ENCODE results near the gene RFXAP. TPM values are rescaled to one million over a fixed set of nuclear protein-coding genes. Genes with fewer than 3 reads are reported as not detected.
A peak's percentile ranks its signal among the peaks of the same experiment; 100 is the strongest.

The RFXAP gene
- total RNA-seq, 4 donors from 2014 or later, result 6.0 to 10.7 (median 9.4) TPM

DNA sequence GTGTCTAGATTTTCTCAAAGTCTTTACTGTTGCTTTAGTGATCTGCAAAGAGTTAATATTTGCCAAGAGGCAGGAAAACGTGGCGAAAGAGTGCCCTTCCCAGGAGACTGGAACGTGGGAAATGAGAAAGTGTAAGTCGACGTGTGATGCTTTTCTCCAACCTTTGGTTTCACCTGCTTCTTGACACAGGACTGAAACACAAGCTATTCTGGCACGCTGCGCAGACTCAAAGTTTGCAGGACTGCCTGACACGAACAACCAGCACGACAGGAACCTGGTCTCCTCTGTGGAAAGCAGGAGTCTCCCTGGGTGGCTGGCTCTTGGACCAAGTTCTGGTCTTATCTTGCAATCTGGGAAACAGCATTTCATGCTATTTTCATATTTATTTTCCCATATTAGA is 28.6 kb downstream of the RFXAP start:
- Histone ChIP-seq H3K4me3 (replicated peaks in 1 of 3) (no peak overlapping the region), H3K9me3 (no peaks in the 10 kb centered on the region), H3K36me3 (peaks cover 8 to 9% of the 10 kb centered on the region in 2 donors), H3K27me3 (no peaks in the 10 kb centered on the region), H3K4me1 (peaks cover 10 to 12% of the 10 kb centered on the region in 2 donors), H3K27ac (no peak overlapping the region)
- intact Hi-C loops (cut with DNase I), result no loop called here
- 63 to 69% methylated on average over 9 of the region's 9 CpGs for WGBS, 2 donors
- no peak for DNase-seq
- TF ChIP-seq, protein P1, sequence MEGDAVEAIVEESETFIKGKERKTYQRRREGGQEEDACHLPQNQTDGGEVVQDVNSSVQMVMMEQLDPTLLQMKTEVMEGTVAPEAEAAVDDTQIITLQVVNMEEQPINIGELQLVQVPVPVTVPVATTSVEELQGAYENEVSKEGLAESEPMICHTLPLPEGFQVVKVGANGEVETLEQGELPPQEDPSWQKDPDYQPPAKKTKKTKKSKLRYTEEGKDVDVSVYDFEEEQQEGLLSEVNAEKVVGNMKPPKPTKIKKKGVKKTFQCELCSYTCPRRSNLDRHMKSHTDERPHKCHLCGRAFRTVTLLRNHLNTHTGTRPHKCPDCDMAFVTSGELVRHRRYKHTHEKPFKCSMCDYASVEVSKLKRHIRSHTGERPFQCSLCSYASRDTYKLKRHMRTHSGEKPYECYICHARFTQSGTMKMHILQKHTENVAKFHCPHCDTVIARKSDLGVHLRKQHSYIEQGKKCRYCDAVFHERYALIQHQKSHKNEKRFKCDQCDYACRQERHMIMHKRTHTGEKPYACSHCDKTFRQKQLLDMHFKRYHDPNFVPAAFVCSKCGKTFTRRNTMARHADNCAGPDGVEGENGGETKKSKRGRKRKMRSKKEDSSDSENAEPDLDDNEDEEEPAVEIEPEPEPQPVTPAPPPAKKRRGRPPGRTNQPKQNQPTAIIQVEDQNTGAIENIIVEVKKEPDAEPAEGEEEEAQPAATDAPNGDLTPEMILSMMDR (IDR thresholded peaks at IDR 0.05), result no peak
- no peak for TF ChIP-seq POLR2A (IDR thresholded peaks at IDR 0.05)

DNA sequence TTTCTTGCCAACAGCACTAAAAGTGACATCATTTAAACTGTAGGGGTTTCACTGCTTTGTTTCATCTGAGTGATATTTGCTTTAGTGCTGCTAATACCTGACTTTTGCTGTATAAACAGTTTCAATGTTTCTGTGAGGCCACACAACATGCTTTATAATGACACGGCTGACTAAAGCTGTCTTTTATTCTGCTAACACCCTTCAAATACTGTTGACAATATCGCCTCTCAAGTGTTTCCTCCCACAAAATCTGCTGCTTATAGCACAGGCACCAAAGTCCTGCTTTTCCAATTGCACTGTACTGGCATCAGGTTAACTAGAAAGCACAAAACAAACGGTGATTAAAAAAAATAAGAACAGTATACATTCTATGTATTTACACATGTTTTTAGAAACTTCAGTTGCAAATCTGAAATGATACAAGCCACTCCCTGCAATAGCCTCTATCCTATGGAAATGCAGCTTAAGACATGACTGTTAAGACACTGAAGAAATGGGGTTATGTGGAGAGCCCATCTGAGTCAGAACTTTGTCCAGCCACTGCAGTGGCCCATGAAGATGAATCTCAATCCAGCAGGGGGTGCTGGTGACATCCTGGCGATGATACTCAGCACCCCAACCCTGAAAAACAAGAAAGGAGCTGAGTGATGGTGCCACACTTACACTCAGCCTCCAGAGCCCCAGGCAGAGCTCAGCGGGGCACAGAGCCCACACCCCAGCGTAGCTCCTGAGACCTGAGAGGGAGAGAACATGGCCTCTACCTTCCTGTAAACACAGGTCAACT is 29.4 kb downstream of the RFXAP start:
- intact Hi-C loops (cut with DNase I), result no loop called here
- Histone ChIP-seq H3K4me1 (peaks cover 10 to 12% of the 10 kb centered on the region in 2 donors), H3K27me3 (no peaks in the 10 kb centered on the region), H3K27ac (peak overlapping the region in 1 of 3 donors; percentile 42), H3K9me3 (no peaks in the 10 kb centered on the region), H3K4me3 (replicated peaks in 1 of 3) (no peak overlapping the region), H3K36me3 (peaks cover 16 to 17% of the 10 kb centered on the region in 2 donors)
- WGBS, 2 donors, result 64 to 73% methylated on average over 5 to 6 of the region's 6 CpGs
- TF ChIP-seq, protein P1 (IDR thresholded peaks at IDR 0.05), result peak in 3 of 6 experiments; percentile 13 to 20 (median 16)
- no peak for TF ChIP-seq POLR2A (IDR thresholded peaks at IDR 0.05)
- no peak for DNase-seq

DNA sequence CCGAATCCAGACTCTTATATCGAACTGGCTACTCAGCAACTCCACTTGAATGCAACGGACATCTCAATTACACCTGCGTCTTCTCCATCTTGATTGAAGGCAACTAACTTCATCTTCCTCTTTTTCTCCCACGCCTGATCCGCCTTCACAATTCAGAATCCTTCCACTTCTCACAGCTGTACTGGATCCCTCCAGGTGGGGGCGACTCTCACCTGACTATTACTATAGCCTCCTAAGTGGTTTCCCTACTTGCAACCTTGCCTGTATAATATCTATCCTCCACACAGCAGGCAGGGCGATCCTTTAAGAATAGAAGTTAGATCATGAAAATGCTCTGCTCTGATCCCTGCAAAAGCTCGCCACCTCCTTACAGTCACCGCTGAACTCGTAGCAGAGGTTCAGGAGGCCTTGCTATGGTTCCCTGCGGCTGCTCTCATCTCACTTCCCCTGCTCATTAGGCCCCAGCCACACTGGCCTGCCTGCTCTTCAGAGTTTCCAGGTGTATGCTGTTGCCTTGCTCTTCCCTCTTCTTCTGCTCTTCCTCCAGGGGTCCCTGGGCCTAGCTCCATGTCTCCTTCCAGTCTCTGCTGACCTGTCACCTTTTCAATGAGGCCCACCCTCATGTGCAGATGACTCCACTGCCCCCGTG is 31.9 kb downstream of the RFXAP start:
- TF ChIP-seq POLR2A (IDR thresholded peaks at IDR 0.05), result no peak
- TF ChIP-seq, protein P1 (IDR thresholded peaks at IDR 0.05), result peak in 1 of 6 experiments; percentile 15
- Histone ChIP-seq H3K4me1 (peaks cover 10 to 12% of the 10 kb centered on the region in 2 donors), H3K9me3 (no peaks in the 10 kb centered on the region), H3K4me3 (replicated peaks in 1 of 3) (no peak overlapping the region), H3K27me3 (no peaks in the 10 kb centered on the region), H3K27ac (no peak overlapping the region), H3K36me3 (peaks cover 18 to 19% of the 10 kb centered on the region in 2 donors)
- 92 to 95% methylated on average over 13 of the region's 13 CpGs for WGBS, 2 donors
- peak in 1 of 2 donors; percentile 11 for DNase-seq
- intact Hi-C loops (cut with DNase I), result no loop called here

DNA sequence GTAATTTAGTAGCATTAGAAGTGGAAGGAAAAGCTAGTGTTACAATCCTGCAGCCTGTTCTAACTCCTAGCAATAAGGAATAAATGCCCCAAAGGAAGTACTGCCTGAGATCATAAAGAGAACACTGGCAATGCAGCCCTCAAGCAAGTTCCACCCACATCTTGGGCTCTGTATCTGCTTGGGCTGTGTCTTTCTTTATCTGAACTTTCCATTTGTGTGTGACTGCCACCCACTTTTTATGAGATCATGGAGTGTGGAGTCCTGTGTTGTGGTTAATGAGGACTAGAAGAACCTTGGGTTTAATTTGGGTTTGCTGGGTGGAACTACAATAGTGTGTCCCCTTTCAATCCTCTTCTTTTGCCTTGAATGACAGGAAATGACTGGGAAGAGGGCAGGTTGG is 38.2 kb downstream of the RFXAP start:
- Histone ChIP-seq H3K9me3 (no peaks in the 10 kb centered on the region), H3K27ac (no peak overlapping the region), H3K27me3 (no peaks in the 10 kb centered on the region), H3K4me1 (no peaks in the 10 kb centered on the region), H3K4me3 (replicated peaks in 1 of 3) (no peak overlapping the region), H3K36me3 (peaks cover 19 to 24% of the 10 kb centered on the region in 2 donors)
- DNase-seq, result no peak
- TF ChIP-seq, protein P1 (IDR thresholded peaks at IDR 0.05), result no peak
- no peak for TF ChIP-seq POLR2A (IDR thresholded peaks at IDR 0.05)
- intact Hi-C loops (cut with DNase I), result loop anchor here (5.0 kb wide), 1 partner anchor 125 kb away; no protein-coding TSS in a partner anchor

DNA sequence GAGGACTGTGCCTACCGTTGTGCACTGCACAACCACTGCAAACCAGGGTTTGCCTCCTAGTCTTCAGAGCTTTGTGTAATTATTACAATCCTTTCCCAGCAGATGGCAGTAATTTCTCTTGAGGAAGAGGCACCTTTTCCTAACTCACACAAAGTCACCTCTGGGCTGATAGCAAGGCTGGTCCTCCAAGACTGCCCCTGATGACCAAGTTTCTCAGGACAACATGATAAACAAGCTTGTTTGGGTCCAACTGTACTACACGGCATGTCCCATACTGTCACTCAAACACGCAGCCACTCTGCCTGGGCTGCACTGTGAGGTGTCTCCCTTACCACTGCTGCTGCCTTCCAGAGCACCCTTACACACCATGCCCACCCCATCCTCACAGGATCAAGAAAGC is 39.3 kb downstream of the RFXAP start:
- H3K4me3 ChIP-seq (replicated peaks in 1 of 3), result no peak overlapping the region
- no peaks in the 10 kb centered on the region for H3K4me1 ChIP-seq
- no peak overlapping the region for H3K27ac ChIP-seq
- H3K9me3 ChIP-seq, result no peaks in the 10 kb centered on the region
- peaks cover 9 to 13% of the 10 kb centered on the region in 2 donors for H3K36me3 ChIP-seq
- intact Hi-C loops (cut with DNase I), result loop anchor here (5.0 kb wide), 1 partner anchor 124 kb away; no protein-coding TSS in a partner anchor
- peak in 1 of 2 donors; percentile 12 for DNase-seq
- WGBS, 2 donors, result 30 to 34% methylated on average over 3 of the region's 3 CpGs
- no peak for TF ChIP-seq POLR2A (IDR thresholded peaks at IDR 0.05)
- TF ChIP-seq, protein P1 (IDR thresholded peaks at IDR 0.05), result peak in 5 of 6 experiments; percentile 19 to 56 (median 55)
- H3K27me3 ChIP-seq, result no peaks in the 10 kb centered on the region

Data from thyroid gland (tissue), 4 donors.